Melanocyte of skin (primary cell): ENCODE measurements around the gene MKKS. TPM values are rescaled to one million over a fixed set of nuclear protein-coding genes. Genes with fewer than 3 reads are reported as not detected.

ENCODE experiments used
- total RNA-seq, 2 donors: library from RNA; depleted of rRNA; stranded (reverse); fragments of >200 nt; gene quantifications; 2 replicates each; pipeline ENCODE4 v1.2.3, GENCODE V29; 2012

The MKKS gene
- total RNA-seq, result 1 to 10 TPM; 3.4 to 3.7 TPM

GRCh38 chr20:10433623-10434466, at the start of gene MKKS:
MKKS (minus strand) TSS chr20:10434222; CDS start chr20:10413514, 20,708 bp downstream.

GRCh38 chr20:10434832-10435812, 1.1 kb upstream of the MKKS start, which contains the start of gene SLX4IP:
SLX4IP (plus strand) TSS chr20:10435305; CDS start chr20:10458205, 22,900 bp downstream.

Other genes with a start within 250 kb of the MKKS start
- 1 to 10 TPM; 2.3 to 2.4 TPM for gene SNAP25, start 215.4 kb downstream of the MKKS start, total RNA-seq
- 1 to 10 TPM; 3.8 to 4.3 TPM for gene SLX4IP, start 1.1 kb upstream of the MKKS start, total RNA-seq
- gene JAG1, start 239.8 kb upstream of the MKKS start, total RNA-seq, result 10 to 100 TPM; 23.1 to 37.3 TPM